GM23248 (cell line): ENCODE measurements around the gene FOXN1.

ENCODE experiments used
- EZH2 ChIP-seq: fragments of 200-600 bp; sonication (generic); IDR thresholded peaks from 2 replicates; pipeline ENCODE4 v1.6.1; 2018; ENCODE audit warnings: antibody characterized with exemption, mild to moderate bottlenecking; ENCODE audit not compliant: insufficient read depth, poor library complexity, severe bottlenecking
- EZH2phosphoT487 ChIP-seq: fragments of 200-600 bp; sonication (generic); IDR thresholded peaks from 2 replicates; pipeline ENCODE4 v1.6.1; 2018; ENCODE audit warnings: antibody characterized with exemption, moderate library complexity, mild to moderate bottlenecking, low read depth; ENCODE audit not compliant: insufficient read depth

GRCh38 chr17:28503420-28503819 is 2.7 kb upstream of the FOXN1 start:
- no peak for TF ChIP-seq EZH2
- TF ChIP-seq EZH2phosphoT487, result no peak
